ENCODE measurements around the gene IQSEC3. TPM values are rescaled to one million over a fixed set of nuclear protein-coding genes. Genes with fewer than 3 reads are reported as not detected.
A peak's percentile ranks its signal among the peaks of the same experiment; 100 is the strongest.

The IQSEC3 gene
- total RNA-seq, 1 experiment from 2014 or later = not detected

GRCh38 chr12:147242-147641 is 80.7 kb downstream of the IQSEC3 start:
- H3K27ac Mint-ChIP-seq (ENCODE audit: low read depth, unreplicated experiment) = no peak overlapping the region
- CTCF ChIA-PET = no interaction called here

DNA sequence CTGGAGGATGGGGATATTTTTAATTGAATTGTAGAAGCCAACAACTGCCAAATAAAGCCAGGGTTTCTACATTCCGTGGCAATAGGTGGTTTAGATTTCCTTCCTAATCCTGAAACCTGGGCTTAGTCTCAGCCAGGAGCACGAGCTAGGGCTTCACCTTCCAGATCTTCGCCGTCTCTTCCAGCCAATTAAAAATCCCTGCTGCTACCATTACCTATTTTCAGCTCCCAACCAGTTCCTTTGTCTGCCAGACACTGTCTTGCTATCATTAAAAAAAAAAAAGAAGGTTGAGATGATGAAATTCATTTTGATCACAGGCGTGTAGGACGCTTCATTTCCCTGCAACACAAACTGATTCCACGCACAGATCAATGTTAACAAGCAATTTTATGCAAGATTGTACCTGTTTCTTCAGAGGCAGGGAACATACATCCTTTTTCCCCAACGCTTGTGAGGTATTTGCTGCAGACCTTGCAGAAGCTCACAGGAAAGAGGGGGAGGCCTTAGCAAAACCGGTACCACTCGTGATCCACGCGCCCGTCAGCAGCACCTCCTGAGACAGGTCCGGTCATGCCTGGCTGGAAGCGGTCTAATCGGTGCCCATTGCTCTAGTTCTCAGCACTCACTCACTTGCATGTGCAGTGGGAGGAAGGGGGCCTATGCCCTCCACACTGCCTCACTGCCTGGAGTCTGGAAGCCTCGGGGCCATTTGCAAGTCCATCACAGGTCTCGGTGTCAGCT is 82.3 kb downstream of the IQSEC3 start:
- Mint-ChIP-seq H3K27me3 (ENCODE audit: insufficient read depth, unreplicated experiment) (peaks cover 44% of the 10 kb centered on the region), H3K9me3 (ENCODE audit: unreplicated experiment) (no peaks in the 10 kb centered on the region), H3K4me3 (ENCODE audit: unreplicated experiment) (no peak overlapping the region), H3K27ac (ENCODE audit: low read depth, unreplicated experiment) (no peak overlapping the region), H3K4me1 (ENCODE audit: insufficient read depth, unreplicated experiment) (peaks cover 13% of the 10 kb centered on the region), H3K36me3 (ENCODE audit: insufficient read depth, unreplicated experiment) (no peaks in the 10 kb centered on the region)
- DNase-seq (ENCODE audit: unreplicated experiment) = peak; percentile 21
- TF ChIP-seq CTCF (IDR thresholded peaks at IDR 0.05; ENCODE audit: unreplicated experiment) = no peak
- BruUV-seq (replicated peaks) = no TSS peak
- CTCF ChIA-PET = interaction anchor here (0.8 kb wide), 1 partner anchor 171 kb away, joined by 5 read pairs; no protein-coding TSS in a partner anchor
- intact Hi-C loops (cut with micrococcal nuclease) = no loop called here
- POLR2A ChIA-PET = interaction anchor here (0.9 to 1.3 kb wide), 2 partner anchors 24 to 28 kb away, joined by 3 read pairs; no protein-coding TSS in a partner anchor

More at GRCh38 chr12:147242-147641, 80.7 kb downstream of the IQSEC3 start:
- no peak for TF ChIP-seq CTCF (IDR thresholded peaks at IDR 0.05; ENCODE audit: unreplicated experiment)
- no peak overlapping the region for H3K4me3 Mint-ChIP-seq (ENCODE audit: unreplicated experiment)
- peaks cover 6% of the 10 kb centered on the region for H3K4me1 Mint-ChIP-seq (ENCODE audit: insufficient read depth, unreplicated experiment)
- POLR2A ChIA-PET = no interaction called here
- DNase-seq (ENCODE audit: unreplicated experiment) = no peak
- H3K36me3 Mint-ChIP-seq (ENCODE audit: insufficient read depth, unreplicated experiment) = no peaks in the 10 kb centered on the region
- H3K9me3 Mint-ChIP-seq (ENCODE audit: unreplicated experiment) = no peaks in the 10 kb centered on the region
- no TSS peak for BruUV-seq (replicated peaks)
- intact Hi-C loops (cut with micrococcal nuclease) = no loop called here
- H3K27me3 Mint-ChIP-seq (ENCODE audit: insufficient read depth, unreplicated experiment) = peaks cover 36% of the 10 kb centered on the region

GRCh38 chr12:151579-151978 is 85.0 kb downstream of the IQSEC3 start:
- DNase-seq (ENCODE audit: unreplicated experiment) = no peak
- ChIA-PET POLR2A (no interaction called here), CTCF (no interaction called here)
- Mint-ChIP-seq H3K36me3 (ENCODE audit: insufficient read depth, unreplicated experiment) (no peaks in the 10 kb centered on the region), H3K4me3 (ENCODE audit: unreplicated experiment) (no peak overlapping the region), H3K27ac (ENCODE audit: low read depth, unreplicated experiment) (no peak overlapping the region), H3K4me1 (ENCODE audit: insufficient read depth, unreplicated experiment) (peaks cover 13% of the 10 kb centered on the region), H3K27me3 (ENCODE audit: insufficient read depth, unreplicated experiment) (peaks cover 44% of the 10 kb centered on the region), H3K9me3 (ENCODE audit: unreplicated experiment) (no peaks in the 10 kb centered on the region)
- no TSS peak for BruUV-seq (replicated peaks)
- TF ChIP-seq CTCF (IDR thresholded peaks at IDR 0.05; ENCODE audit: unreplicated experiment) = no peak
- intact Hi-C loops (cut with micrococcal nuclease) = no loop called here

DNA sequence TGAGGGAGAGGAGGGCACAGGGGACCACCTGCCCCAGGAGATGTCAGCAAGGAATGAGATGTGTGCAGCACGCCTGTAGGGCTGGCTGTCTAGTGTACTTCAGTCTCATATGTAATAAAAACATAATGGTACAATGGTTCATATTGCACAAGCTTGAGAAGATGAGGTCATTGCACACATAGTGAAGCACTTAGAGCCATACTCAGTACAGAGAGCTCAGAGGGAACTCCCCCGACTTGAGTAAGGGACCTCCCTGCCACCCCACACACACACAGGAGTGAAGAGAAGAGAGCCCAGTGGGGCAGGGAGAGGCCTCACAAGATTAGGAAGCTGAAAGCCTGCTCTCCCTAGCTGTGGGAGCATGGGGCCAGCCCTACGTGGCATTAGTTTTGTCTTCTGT is 85.9 kb downstream of the IQSEC3 start:
- peaks cover 44% of the 10 kb centered on the region for H3K27me3 Mint-ChIP-seq (ENCODE audit: insufficient read depth, unreplicated experiment)

More for the DNA sequence above, 85.9 kb downstream of the IQSEC3 start:
- ChIA-PET CTCF (interaction anchor here (0.7 to 1.3 kb wide), 3 partner anchors 21 to 97 kb away, joined by 3 to 5 read pairs (median 3); no protein-coding TSS in a partner anchor), POLR2A (no interaction called here)
- H3K27ac Mint-ChIP-seq (ENCODE audit: low read depth, unreplicated experiment) = no peak overlapping the region
- no peaks in the 10 kb centered on the region for H3K9me3 Mint-ChIP-seq (ENCODE audit: unreplicated experiment)
- H3K4me1 Mint-ChIP-seq (ENCODE audit: insufficient read depth, unreplicated experiment) = peaks cover 13% of the 10 kb centered on the region
- intact Hi-C loops (cut with micrococcal nuclease) = no loop called here
- no peaks in the 10 kb centered on the region for H3K36me3 Mint-ChIP-seq (ENCODE audit: insufficient read depth, unreplicated experiment)
- DNase-seq (ENCODE audit: unreplicated experiment) = peak; percentile 27
- no peak overlapping the region for H3K4me3 Mint-ChIP-seq (ENCODE audit: unreplicated experiment)
- no TSS peak for BruUV-seq (replicated peaks)
- TF ChIP-seq CTCF (IDR thresholded peaks at IDR 0.05; ENCODE audit: unreplicated experiment) = no peak
